Right lobe of liver (tissue), 6 donors: ENCODE data around the gene ERP27. TPM values are rescaled to one million over a fixed set of nuclear protein-coding genes. Genes with fewer than 3 reads are reported as not detected.

ENCODE experiments used
- ATAC-seq, 4 donors: fragments of 200-7000 bp; cut with Tn5 transposase; one replicate each; pipeline ENCODE4 v1.9.1; 2020; ENCODE audit warnings: mild to moderate bottlenecking in 4 of 4, moderate library complexity in 4 of 4
- DNase-seq, 3 donors: peaks; one replicate each; pipeline ENCODE4 v3.0.0-alpha.2; 2020
- H3K27ac ChIP-seq, 3 donors: fragments of 200-600 bp; one replicate each; pipeline ENCODE4 v1.8.0; 2022
- H3K27me3 ChIP-seq, 2 donors: fragments of 200-600 bp; one replicate each; pipeline ENCODE4 v1.8.0; 2022
- H3K36me3 ChIP-seq, 4 donors: fragments of 200-600 bp; sonication (generic) in 1 of 4; one replicate each; pipeline versions ENCODE4 v1.5.1 to v1.8.0; 2017 to 2022; ENCODE audit warnings: control low read depth in 1 of 4
- H3K4me1 ChIP-seq, 4 donors: fragments of 200-600 bp; sonication (generic) in 1 of 4; one replicate each; pipeline versions ENCODE4 v1.5.1 to v1.8.0; 2017 to 2022; ENCODE audit warnings: control low read depth in 1 of 4
- H3K4me3 ChIP-seq, 3 donors: fragments of 200-600 bp; one replicate each; pipeline ENCODE4 v1.8.0; 2022
- H3K9me3 ChIP-seq, 4 donors: fragments of 200-600 bp; sonication (generic) in 1 of 4; one replicate each; pipeline versions ENCODE4 v1.5.1 to v1.8.0; 2017 to 2022; ENCODE audit warnings: control low read depth in 1 of 4
- CTCF ChIP-seq, 4 donors: fragments of 200-600 bp in 3 of 4; fragments of 450-650 bp in 1 of 4; IDR thresholded peaks; one replicate each; pipeline versions ENCODE4 v1.5.1 to v1.8.0; 2016 to 2022; ENCODE audit warnings: antibody characterized with exemption in 4 of 4, mild to moderate bottlenecking in 2 of 4
- POLR2A ChIP-seq: fragments of 450-650 bp; IDR thresholded peaks from one replicate; pipeline ENCODE4 v1.6.1; 2017; ENCODE audit warnings: antibody characterized with exemption, mild to moderate bottlenecking
- WGBS: methylation state at CpG from one replicate; pipeline ENCODE4 v1.1.6; 2018; ENCODE audit warnings: low coverage, low lambda C conversion rate; ENCODE audit not compliant: insufficient coverage; ENCODE audit errors: missing lambda C conversion rate; 5-methylcytosine and 5-hydroxymethylcytosine counted together
- intact Hi-C, 2 donors: fragments of 100-400 bp; cut with DNase I; formaldehyde crosslinking; loops; one replicate each; pipeline versions ENCODE4 v1.11.2 to v1.14.1; 2022
- total RNA-seq, 6 experiments: library from RNA; depleted of rRNA in 2 of 6; stranded (reverse); fragments of >200 nt in 2 of 6; fragmentation: NEBNext Ultra II Directional in 3 of 6; extraction: Animal tissue kit (Norgen Biotek cat#: 25700) in 3 of 6; gene quantifications; one replicate each; pipeline versions ENCODE4 v1.1.0 to v1.2.4, GENCODE V29; 2016 to 2023
- donor health status: DM: no; HTN: yes; CAD: no.
- donor health status: DM: no; HTN: no; CAD: no.
- donor health status: DM: no; HTN: no; CAD: no.
- donor health status: DM: no; HTN: yes; CAD: no.
- donor health status: DM: no; HTN: yes; CAD: no.

The ERP27 gene
- total RNA-seq, 6 experiments from 2014 or later: 0.26 to 1.0 (median 0.39) TPM; not detected in 2

- 42% methylated on average over 8 of the region's 10 CpGs for WGBS
- TF ChIP-seq POLR2A (no peak), CTCF (IDR thresholded peaks at IDR 0.05) (no peak)
- no peaks in the 10 kb centered on the region for H3K9me3 ChIP-seq
- no peaks in the 10 kb centered on the region for H3K27me3 ChIP-seq
- peak overlapping the region in 1 of 3 donors; percentile 49 for H3K4me3 ChIP-seq
- DNase-seq (no peak), ATAC-seq (no peak)
- H3K36me3 ChIP-seq: no peaks in the 10 kb centered on the region
- H3K4me1 ChIP-seq: no peaks in the 10 kb centered on the region
- intact Hi-C loops: no loop called here
- peak overlapping the region; percentile 32 to 66 (median 56) for H3K27ac ChIP-seq
Measured at GRCh38 chr12:14959126-14959440, 20.7 kb upstream of the ERP27 start.

- Histone ChIP-seq H3K4me3 (peak overlapping the region in 1 of 3 donors; percentile 49), H3K9me3 (no peaks in the 10 kb centered on the region), H3K36me3 (no peaks in the 10 kb centered on the region), H3K4me1 (no peaks in the 10 kb centered on the region), H3K27me3 (no peaks in the 10 kb centered on the region), H3K27ac (peak overlapping the region; percentile 32 to 66 (median 56))
- DNase-seq (no peak), ATAC-seq (peak in 3 of 4 donors; percentile 19 to 36 (median 28))
- 40% methylated on average over 11 of the region's 11 CpGs for WGBS
- intact Hi-C loops: no loop called here
- no peak for TF ChIP-seq CTCF (IDR thresholded peaks at IDR 0.05)
- no peak for TF ChIP-seq POLR2A
Measured at GRCh38 chr12:14958361-14959125, 20.2 kb upstream of the ERP27 start.

GRCh38 chr12:14957551-14958168 lies 19.3 kb upstream of the ERP27 start:
- Histone ChIP-seq H3K27me3 (no peaks in the 10 kb centered on the region), H3K36me3 (no peaks in the 10 kb centered on the region), H3K9me3 (no peaks in the 10 kb centered on the region), H3K4me1 (no peaks in the 10 kb centered on the region), H3K27ac (peak overlapping the region in 2 of 3 donors; percentile 32 to 66), H3K4me3 (no peak overlapping the region)
- TF ChIP-seq POLR2A (no peak), CTCF (IDR thresholded peaks at IDR 0.05) (no peak)
- intact Hi-C loops: no loop called here
- DNase-seq: no peak
- 31% methylated on average over 4 of the region's 5 CpGs for WGBS
- peak in 2 of 4 donors; percentile 6 to 7 for ATAC-seq

GRCh38 chr12:14956905-14957304 lies 18.6 kb upstream of the ERP27 start:
- no peaks in the 10 kb centered on the region for H3K36me3 ChIP-seq
- DNase-seq: no peak
- 30% methylated on average over 2 of the region's 2 CpGs for WGBS
- intact Hi-C loops: no loop called here
- no peaks in the 10 kb centered on the region for H3K9me3 ChIP-seq
- H3K27ac ChIP-seq: peak overlapping the region in 2 of 3 donors; percentile 15 to 66
- no peaks in the 10 kb centered on the region for H3K27me3 ChIP-seq
- no peak overlapping the region for H3K4me3 ChIP-seq
- no peak for ATAC-seq
- TF ChIP-seq CTCF (IDR thresholded peaks at IDR 0.05): no peak
- no peak for TF ChIP-seq POLR2A
- no peaks in the 10 kb centered on the region for H3K4me1 ChIP-seq
